Stomach smooth muscle (tissue), 2 donors: Measurements from ENCODE around the gene SALL2.
A peak's percentile ranks its signal among the peaks of the same experiment; 100 is the strongest.

Source experiments
- H3K27ac ChIP-seq: one replicate; pipeline ENCODE4 v1.7.0; 2013; ENCODE audit warnings: mild to moderate bottlenecking, low read length, inconsistent platforms
- H3K27me3 ChIP-seq, 2 donors: one replicate each; pipeline ENCODE4 v1.7.0; 2013; ENCODE audit warnings: low read length in 2 of 2; ENCODE audit not compliant: insufficient read depth in 2 of 2, control insufficient read depth in 1 of 2
- H3K36me3 ChIP-seq, 2 donors: one replicate each; pipeline ENCODE4 v1.7.0; 2013; ENCODE audit warnings: low read length in 2 of 2; ENCODE audit not compliant: control insufficient read depth in 2 of 2, insufficient read depth in 2 of 2
- H3K4me1 ChIP-seq: one replicate; pipeline ENCODE4 v1.7.0; 2013; ENCODE audit warnings: low read length; ENCODE audit not compliant: control insufficient read depth, insufficient read depth
- H3K4me3 ChIP-seq, 2 donors: one replicate each; pipeline ENCODE4 v1.7.0; 2013; ENCODE audit warnings: low read length in 2 of 2
- H3K9ac ChIP-seq, 2 donors: one replicate each; pipeline ENCODE4 v1.7.0; 2013; ENCODE audit warnings: low read length in 2 of 2, mild to moderate bottlenecking in 1 of 2
- H3K9me3 ChIP-seq, 2 donors: one replicate each; pipeline ENCODE4 v1.7.0; 2013; ENCODE audit warnings: low read length in 2 of 2; ENCODE audit not compliant: control insufficient read depth in 2 of 2
- donor health status: healthy.
- donor health status: Pancreatic carcinoma.

The SALL2 gene

GRCh38 chr14:21476925-21477681, 49.0 kb downstream of the SALL2 start, which contains the start of the genes RAB2B and TOX4:
Gene RAB2B, minus strand, starts transcription at chr14:21476959. Its CDS starts 87 bp downstream, at chr14:21476872.
Gene TOX4, plus strand, starts transcription at chr14:21477195. Its CDS starts 84 bp downstream, at chr14:21477279.
- Histone ChIP-seq H3K4me3 (peak within 1 kb of the TSS; percentile 87 to 96), H3K27ac (peak within 1 kb of the TSS; percentile 90), H3K9ac (peak within 1 kb of the TSS; percentile 99), H3K36me3 (peaks cover 6 to 8% of the 10 kb centered on the region in 2 donors), H3K27me3 (no peaks in the 10 kb centered on the region), H3K9me3 (no peaks in the 10 kb centered on the region), H3K4me1 (peaks cover 6% of the 10 kb centered on the region)

GRCh38 chr14:21476523-21476924, 49.6 kb downstream of the SALL2 start:
- Histone ChIP-seq H3K27ac (peak overlapping the region; percentile 90), H3K9me3 (no peaks in the 10 kb centered on the region), H3K9ac (peak overlapping the region; percentile 82 to 99), H3K4me1 (peaks cover 6% of the 10 kb centered on the region), H3K36me3 (peaks cover 5 to 8% of the 10 kb centered on the region in 2 donors), H3K27me3 (no peaks in the 10 kb centered on the region), H3K4me3 (peak overlapping the region; percentile 87 to 96)

GRCh38 chr14:21475767-21476522, 50.2 kb downstream of the SALL2 start:
- H3K9ac ChIP-seq: peak overlapping the region; percentile 82 to 99
- peak overlapping the region; percentile 90 for H3K27ac ChIP-seq
- H3K36me3 ChIP-seq: peaks cover 2 to 8% of the 10 kb centered on the region in 2 donors
- H3K9me3 ChIP-seq: no peaks in the 10 kb centered on the region
- peaks cover 6% of the 10 kb centered on the region for H3K4me1 ChIP-seq
- H3K27me3 ChIP-seq: no peaks in the 10 kb centered on the region
- peak overlapping the region; percentile 87 to 96 for H3K4me3 ChIP-seq
